ENCODE measurements around the gene NAB1.

The NAB1 gene

DNA sequence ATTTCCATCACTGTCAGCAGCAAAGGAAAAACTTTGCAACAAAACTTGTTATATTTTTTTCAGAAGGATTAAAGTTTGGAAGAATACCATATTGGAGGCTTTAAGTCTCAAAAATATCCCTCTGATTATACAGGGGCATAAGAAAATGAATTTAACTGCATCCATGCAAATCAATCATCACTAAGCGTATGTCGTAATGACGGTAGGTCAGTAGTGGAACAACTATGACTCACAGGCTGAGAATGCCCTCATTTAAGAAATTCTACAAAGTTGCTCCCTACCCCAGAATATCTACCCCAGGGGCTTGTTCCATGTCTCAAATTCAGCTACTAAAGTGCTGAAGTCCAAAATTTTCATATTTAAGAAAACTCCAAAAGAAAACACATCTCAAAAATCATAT lies 12.5 kb upstream of the NAB1 start:
- Mint-ChIP-seq H3K27me3 (ENCODE audit: low read depth) (no peaks in the 10 kb centered on the region), H3K4me3 (no peak overlapping the region), H3K27ac (peak overlapping the region in 2 of 3 experiments; percentile 41 to 64), H3K9me3 (no peaks in the 10 kb centered on the region), H3K36me3 (ENCODE audit: low read depth) (no peaks in the 10 kb centered on the region), H3K4me1 (peaks cover 23% of the 10 kb centered on the region)
- TF ChIP-seq, protein P1, sequence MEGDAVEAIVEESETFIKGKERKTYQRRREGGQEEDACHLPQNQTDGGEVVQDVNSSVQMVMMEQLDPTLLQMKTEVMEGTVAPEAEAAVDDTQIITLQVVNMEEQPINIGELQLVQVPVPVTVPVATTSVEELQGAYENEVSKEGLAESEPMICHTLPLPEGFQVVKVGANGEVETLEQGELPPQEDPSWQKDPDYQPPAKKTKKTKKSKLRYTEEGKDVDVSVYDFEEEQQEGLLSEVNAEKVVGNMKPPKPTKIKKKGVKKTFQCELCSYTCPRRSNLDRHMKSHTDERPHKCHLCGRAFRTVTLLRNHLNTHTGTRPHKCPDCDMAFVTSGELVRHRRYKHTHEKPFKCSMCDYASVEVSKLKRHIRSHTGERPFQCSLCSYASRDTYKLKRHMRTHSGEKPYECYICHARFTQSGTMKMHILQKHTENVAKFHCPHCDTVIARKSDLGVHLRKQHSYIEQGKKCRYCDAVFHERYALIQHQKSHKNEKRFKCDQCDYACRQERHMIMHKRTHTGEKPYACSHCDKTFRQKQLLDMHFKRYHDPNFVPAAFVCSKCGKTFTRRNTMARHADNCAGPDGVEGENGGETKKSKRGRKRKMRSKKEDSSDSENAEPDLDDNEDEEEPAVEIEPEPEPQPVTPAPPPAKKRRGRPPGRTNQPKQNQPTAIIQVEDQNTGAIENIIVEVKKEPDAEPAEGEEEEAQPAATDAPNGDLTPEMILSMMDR (IDR thresholded peaks at IDR 0.05; ENCODE audit: unreplicated experiment in 3 of 3) = no peak

DNA sequence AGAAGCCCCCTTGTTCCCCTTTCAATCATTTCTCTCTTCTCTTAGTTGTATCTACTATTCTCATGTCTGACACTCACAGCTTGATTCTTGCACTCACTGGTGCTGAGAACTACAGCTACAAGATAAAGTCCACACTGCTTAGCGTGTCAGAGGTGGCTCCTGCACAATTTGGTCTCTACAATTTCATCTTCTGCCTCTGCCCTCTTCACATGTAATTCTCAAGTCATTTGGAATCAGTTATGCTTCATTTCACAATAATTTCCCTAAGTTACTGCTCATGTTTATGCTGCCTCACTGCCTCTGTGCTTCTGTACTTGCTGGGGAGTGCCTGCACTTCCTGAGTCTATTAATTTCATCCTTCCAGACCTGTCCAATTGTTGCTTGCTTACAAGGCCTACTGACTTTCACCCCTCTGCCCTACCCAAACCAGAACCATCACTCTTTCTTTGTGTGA lies 11.6 kb upstream of the NAB1 start:
- Mint-ChIP-seq H3K4me1 (peaks cover 26% of the 10 kb centered on the region), H3K4me3 (no peak overlapping the region), H3K36me3 (ENCODE audit: low read depth) (no peaks in the 10 kb centered on the region), H3K27me3 (ENCODE audit: low read depth) (no peaks in the 10 kb centered on the region), H3K9me3 (no peaks in the 10 kb centered on the region), H3K27ac (peak overlapping the region; percentile 64 to 68 (median 67))
- TF ChIP-seq, protein P1 (IDR thresholded peaks at IDR 0.05; ENCODE audit: unreplicated experiment in 3 of 3) = no peak

DNA sequence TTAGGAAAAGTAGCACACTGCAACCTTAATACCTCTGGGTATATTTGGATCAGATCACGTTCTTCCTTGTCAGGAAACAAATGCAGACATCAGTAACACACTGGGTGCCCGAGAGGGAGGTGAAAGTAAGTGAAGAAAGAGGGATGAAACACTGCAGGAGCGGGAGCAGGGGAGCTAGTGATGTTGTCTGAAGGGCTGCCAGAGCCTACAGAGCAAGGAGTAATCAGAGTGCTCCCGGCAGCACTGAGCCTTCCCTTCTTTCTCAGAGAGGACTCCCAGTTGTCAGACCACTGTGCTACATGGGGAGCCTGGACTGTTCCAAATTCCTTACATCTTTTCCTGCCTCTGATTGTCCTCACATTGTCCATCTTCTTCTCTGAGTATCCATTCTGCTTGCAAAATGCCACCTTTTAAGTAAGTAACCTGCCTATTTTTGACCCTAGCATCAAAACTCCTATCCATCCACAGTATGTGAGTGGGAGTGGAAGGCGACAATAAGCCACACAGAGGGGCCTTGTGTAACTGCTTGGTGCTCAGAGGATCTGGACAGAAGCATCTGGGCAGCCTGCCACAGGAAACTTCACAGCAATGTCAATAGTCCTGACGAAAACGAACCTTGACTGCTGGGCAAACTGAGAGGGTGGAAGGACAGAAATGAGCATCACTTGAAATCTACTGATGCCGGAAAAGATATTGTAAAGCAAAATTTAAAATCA lies 10.8 kb upstream of the NAB1 start:
- no peaks in the 10 kb centered on the region for H3K27me3 Mint-ChIP-seq (ENCODE audit: low read depth)
- H3K4me1 Mint-ChIP-seq = peaks cover 26% of the 10 kb centered on the region
- H3K36me3 Mint-ChIP-seq (ENCODE audit: low read depth) = no peaks in the 10 kb centered on the region
- no peak overlapping the region for H3K4me3 Mint-ChIP-seq
- H3K9me3 Mint-ChIP-seq = no peaks in the 10 kb centered on the region
- peak overlapping the region; percentile 64 to 68 (median 67) for H3K27ac Mint-ChIP-seq
- TF ChIP-seq, protein P1 (IDR thresholded peaks at IDR 0.05; ENCODE audit: unreplicated experiment in 3 of 3) = no peak

DNA sequence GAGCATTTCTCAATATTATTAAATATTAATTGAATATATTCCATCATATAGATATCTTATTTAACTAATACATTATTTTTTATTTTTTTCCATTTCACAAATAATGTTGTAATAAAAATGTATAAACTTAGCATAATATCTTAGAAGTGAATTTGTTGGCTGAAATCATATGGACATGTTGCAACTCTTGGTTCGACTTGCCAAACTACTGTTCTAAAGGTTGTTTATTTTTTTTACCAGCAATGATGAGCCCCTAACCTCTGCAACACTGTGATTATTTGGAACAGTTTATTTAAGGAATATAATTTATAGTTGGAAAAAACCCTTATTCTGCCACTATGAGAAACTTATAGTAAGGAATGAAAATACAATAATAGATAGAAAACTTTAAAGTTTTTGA lies 8.8 kb upstream of the NAB1 start:
- no peaks in the 10 kb centered on the region for H3K27me3 Mint-ChIP-seq (ENCODE audit: low read depth)
- peaks cover 26% of the 10 kb centered on the region for H3K4me1 Mint-ChIP-seq
- H3K4me3 Mint-ChIP-seq = no peak overlapping the region
- no peaks in the 10 kb centered on the region for H3K36me3 Mint-ChIP-seq (ENCODE audit: low read depth)
- no peaks in the 10 kb centered on the region for H3K9me3 Mint-ChIP-seq
- TF ChIP-seq, protein P1 (IDR thresholded peaks at IDR 0.05; ENCODE audit: unreplicated experiment in 3 of 3) = no peak
- H3K27ac Mint-ChIP-seq = no peak overlapping the region

DNA sequence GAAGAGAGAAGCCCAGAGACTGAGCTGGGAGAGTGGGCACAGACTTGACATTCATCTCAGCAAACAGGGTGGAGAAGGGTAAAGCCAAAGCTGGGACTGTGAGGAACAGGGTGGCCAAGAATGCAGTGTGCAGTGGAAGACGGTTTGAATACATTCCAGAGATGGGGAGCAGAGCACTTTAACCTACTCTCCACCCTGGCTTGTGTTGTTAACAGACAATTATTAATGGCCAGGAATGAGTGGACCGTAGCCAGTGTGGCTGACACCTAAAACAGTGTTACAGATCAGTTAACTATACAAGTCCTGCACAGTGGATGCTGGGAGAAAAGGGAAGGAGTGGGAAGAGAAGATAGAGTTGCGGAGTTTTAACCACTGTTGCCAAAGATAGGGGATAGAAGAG lies 7.4 kb upstream of the NAB1 start:
- Mint-ChIP-seq H3K4me3 (no peak overlapping the region), H3K4me1 (peaks cover 30% of the 10 kb centered on the region), H3K36me3 (ENCODE audit: low read depth) (no peaks in the 10 kb centered on the region), H3K9me3 (no peaks in the 10 kb centered on the region), H3K27me3 (ENCODE audit: low read depth) (no peaks in the 10 kb centered on the region), H3K27ac (peak overlapping the region in 2 of 3 experiments; percentile 68 to 79)
- TF ChIP-seq, protein P1 (IDR thresholded peaks at IDR 0.05; ENCODE audit: unreplicated experiment in 3 of 3) = no peak
